Amygdala (tissue), 56 donors: ENCODE results near the gene CAPN9.
"Not testable (repeated sequence)": the region's sequence is repeated elsewhere in the genome, so short reads cannot be mapped to it uniquely, and the experiment has no call there.

Experiments used
- DNase-seq, 56 donors: peaks; one replicate each; lab custom pipeline; 2025; lab: John Stamatoyannopoulos, UW

The CAPN9 gene, protein sequence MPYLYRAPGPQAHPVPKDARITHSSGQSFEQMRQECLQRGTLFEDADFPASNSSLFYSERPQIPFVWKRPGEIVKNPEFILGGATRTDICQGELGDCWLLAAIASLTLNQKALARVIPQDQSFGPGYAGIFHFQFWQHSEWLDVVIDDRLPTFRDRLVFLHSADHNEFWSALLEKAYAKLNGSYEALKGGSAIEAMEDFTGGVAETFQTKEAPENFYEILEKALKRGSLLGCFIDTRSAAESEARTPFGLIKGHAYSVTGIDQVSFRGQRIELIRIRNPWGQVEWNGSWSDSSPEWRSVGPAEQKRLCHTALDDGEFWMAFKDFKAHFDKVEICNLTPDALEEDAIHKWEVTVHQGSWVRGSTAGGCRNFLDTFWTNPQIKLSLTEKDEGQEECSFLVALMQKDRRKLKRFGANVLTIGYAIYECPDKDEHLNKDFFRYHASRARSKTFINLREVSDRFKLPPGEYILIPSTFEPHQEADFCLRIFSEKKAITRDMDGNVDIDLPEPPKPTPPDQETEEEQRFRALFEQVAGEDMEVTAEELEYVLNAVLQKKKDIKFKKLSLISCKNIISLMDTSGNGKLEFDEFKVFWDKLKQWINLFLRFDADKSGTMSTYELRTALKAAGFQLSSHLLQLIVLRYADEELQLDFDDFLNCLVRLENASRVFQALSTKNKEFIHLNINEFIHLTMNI

DNA sequence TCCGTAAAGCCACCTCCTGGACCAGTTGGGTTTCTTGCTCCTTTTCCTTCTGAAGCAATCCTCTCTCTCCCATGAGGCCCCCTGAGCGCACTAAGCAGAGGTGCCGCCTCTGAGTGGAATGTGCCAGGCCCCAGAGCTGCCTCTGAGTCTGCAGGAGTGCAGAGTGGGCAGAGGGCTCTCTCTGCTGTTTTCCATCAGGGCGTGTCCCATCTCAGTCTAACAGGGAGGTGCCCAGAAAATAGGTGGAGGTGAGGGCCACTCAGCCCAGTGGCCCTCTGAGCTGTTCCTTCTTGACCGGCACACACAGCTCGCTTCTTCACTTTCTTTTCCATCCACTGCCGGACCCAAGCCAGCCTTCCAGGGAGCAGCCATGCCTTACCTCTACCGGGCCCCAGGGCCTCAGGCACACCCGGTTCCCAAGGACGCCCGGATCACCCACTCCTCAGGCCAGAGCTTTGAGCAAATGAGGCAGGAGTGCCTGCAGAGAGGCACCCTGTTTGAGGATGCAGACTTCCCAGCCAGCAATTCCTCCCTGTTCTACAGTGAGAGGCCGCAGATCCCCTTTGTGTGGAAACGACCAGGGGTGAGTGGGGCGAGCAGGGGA lies at the start of gene CAPN9:
CAPN9 (plus strand) TSS at position 262 of the 604 bp plus-strand sequence; CDS start at position 371, 109 bp downstream.
- no peak for DNase-seq

DNA sequence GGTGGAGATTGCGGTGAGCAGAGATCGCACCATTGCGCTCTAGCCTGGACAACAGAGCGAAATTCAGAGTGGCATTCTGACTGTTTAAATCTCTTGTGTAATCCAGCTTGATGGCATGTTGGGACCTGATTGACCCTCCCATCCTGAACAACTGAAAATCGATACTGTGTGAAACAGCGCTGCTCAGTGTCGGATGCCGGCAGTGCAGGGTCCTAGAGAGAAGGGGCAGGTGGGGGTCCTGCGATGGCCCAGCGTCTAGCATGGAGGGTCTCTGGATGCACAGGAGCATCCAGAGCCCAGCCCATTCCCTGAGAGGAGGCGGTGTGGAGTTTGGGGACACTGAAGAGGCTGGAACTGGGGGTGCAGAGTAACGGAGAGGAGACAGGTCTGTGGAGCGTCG lies 49.1 kb upstream of the CAPN9 start:
- DNase-seq = no peak

DNA sequence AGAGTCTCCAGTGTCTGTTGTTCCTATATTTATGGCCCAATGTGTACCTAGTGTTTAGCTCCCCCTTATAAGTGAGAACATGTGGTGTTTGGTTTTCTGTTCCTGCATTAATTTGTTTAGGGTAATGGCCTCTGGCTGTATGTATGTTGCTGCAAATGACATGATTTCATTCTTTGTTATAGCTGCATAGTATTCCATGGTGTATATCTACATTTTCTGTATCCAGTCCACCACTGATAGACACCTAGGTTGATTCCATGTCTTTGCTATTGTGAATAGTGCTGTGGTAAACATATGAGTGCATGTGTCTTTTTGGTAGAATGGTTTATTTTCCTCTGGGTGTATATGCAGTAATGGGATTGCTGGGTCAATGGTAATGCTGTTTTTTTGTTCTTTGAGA lies 48.2 kb upstream of the CAPN9 start:
- not testable (repeated sequence) for DNase-seq

DNA sequence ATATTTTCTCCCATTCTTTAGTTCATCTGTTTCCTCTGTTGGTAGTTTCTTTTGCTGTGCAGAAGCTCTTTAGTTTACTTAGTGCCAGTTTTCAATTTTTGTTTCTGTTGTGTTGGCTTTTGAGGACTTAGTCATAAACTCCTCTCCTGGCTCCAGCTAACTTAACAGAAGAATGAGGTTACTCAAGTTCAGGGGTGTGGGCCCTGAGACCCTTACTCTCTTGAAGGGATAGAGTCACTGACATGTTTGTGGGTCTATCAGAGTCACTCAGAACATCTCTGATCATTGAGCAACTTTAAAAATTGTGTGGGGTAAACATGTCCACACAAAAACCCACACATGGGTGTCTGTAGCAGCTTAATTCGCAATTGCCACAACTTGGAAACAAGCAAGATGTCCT lies 47.5 kb upstream of the CAPN9 start:
- DNase-seq = no peak

DNA sequence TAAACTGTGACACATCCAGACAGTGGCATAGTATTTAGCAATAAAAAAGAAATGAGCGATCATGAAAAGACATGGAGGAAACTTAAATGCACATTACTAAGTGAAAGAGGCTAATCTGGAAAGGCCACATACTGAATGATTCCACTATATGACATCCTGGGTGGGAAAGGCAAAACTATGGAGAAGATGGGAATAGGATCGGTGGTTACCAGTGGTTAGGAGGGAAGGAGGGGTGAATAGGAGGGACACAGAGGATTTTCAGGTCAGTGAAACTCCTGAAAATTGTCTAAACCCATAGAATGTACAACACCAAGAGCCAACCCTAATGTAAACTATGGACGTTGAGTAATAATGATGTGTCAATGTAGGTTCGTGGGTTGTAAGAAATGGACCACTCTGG lies 47.1 kb upstream of the CAPN9 start:
- DNase-seq = no peak

DNA sequence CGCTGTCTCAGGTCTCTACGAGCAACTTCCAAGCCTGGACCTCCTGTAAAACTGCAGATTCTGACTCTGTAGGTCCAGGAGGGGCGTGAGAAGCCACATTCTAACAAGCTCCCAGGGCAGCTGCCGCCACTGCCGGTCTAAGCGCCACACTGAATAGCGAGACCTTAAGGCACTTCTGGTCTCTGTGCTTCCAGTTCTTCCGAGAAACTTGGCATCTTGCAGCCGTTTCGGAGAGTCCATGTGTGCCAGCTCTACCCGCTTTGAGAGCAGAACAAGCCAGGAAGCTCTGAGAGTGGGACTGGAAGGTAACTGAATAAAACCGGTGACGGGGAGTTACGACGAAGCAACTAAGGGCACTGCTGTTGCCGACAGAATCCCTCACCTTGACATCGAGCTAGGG lies 45.8 kb upstream of the CAPN9 start:
- DNase-seq = peak in 20 of 56 donors; percentile 17 to 77 (median 38)

DNA sequence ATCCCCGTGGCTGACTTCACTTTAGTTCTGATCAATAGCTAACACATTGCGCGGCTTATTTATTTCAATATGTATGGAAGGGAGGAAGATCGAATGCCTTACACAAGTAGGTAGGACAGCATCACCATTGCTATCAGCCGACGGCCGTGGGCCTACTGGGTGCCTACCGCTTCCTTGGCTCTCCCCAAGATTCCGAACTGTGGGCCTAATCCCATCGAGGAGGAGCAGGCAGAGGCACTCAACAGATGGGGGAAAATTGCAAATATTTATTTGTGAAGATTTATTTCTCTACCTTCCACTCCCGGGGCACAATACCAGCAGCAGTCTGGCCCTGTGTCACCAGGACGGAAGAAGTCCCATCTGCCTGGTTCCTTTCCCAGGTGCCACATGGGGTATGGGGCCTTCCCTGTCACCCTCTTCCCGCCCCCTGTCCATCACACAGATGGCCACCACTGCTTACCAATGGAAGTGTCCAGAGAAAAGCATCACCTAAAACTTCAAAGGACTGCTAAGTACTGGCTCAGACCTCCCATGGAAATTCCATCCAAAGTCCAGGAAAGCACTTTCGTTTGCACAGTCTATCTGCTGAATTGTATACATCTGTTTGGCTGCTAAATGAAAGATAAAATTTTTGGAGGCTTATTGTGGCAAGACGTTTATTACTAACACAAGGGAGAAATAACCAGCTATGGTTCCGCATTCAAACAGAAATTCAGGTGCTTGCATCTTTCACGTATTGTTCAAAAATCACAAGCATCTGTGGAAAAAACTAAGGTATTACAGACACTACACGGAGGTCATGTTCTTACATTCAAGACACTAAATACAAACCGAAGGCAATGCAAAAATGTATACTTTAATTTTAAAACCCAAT lies 45.1 kb upstream of the CAPN9 start:
- DNase-seq = no peak

DNA sequence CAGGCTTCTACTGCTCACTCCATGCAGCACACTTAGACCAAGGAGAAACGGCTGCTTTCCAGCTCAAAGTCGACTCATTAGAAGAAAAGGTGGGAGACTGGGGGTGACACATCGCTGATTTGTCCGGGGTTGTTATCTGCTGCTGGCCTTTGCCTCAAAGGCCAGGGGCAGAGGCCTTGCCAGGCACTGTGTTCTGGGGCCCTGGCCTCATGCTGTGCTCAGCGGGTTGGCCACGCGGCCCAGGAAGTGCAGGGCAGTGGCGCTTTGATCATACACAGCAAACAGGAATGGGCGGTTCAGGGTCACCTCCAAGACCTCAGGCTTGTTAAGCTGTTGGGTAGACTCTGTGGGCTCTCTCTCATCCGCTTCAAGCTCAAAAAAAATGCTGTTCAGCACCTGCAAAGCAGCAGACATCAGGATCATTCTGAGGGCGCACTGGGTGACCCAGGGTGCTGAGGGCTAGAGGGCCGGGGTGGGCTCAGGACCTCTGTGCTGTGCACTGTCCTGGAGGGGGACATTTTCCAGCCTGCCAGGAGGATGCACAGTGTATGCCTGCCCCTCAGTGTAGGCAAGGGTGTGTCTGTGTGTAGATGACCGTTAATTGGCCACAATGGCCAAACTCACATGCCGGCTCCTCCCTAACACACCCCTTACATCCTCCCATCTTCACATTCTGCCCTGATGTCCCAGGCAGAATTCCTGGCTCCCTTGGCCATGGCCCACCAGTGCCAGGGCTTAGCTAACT lies 44.1 kb upstream of the CAPN9 start:
- DNase-seq = no peak

DNA sequence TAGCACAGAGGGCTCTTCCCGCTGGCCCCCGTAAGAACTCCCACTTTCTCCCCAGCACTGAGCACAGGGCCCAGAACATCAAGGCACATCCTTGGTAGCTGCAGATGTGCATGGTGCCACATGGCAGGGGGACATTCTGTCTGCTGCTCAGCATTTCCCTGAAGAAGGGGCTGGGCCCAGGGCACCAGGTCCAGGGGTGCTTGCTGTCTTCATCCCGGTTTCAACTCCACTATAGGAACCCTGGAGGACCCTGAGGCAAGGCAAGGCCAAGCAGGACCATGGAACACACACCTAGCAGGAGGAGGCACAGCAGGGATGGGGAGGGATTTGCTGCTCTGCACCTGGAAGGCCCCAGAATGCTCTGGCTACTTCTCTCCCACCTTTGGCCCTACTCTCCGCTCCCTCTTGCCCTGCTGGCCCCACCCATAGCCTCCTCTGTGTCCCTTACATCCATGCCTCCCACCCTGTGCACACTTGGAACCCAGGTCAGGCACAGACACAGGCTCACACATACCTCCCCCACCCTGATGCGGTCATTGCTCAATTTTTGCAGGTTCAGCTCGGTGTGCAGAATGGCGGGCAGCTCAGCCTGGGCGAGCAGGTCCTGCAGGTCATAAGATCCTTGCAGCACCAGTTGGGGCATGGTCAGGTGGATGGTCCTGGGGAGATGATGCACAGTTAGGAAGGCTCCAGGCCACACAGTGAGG lies 43.4 kb upstream of the CAPN9 start:
- DNase-seq = no peak

DNA sequence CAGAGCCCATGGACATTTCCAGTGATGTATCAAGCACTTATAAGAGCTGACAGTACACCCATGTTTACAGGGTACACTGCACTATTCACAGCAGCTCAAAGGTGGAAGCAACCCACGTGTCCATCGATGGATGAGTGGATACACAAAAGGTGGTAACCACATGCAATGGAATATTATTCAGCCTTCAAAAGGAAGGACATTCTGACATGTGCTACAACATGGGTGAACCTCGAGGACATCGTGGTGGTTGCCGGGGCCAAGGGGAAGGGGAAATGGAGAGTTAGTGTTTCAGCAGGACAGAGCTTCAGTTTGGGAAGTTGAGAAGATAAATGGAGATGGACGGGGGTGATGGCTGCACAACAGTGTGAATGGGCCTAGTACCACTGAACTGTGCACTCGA lies 42.4 kb upstream of the CAPN9 start:
- DNase-seq = no peak

DNA sequence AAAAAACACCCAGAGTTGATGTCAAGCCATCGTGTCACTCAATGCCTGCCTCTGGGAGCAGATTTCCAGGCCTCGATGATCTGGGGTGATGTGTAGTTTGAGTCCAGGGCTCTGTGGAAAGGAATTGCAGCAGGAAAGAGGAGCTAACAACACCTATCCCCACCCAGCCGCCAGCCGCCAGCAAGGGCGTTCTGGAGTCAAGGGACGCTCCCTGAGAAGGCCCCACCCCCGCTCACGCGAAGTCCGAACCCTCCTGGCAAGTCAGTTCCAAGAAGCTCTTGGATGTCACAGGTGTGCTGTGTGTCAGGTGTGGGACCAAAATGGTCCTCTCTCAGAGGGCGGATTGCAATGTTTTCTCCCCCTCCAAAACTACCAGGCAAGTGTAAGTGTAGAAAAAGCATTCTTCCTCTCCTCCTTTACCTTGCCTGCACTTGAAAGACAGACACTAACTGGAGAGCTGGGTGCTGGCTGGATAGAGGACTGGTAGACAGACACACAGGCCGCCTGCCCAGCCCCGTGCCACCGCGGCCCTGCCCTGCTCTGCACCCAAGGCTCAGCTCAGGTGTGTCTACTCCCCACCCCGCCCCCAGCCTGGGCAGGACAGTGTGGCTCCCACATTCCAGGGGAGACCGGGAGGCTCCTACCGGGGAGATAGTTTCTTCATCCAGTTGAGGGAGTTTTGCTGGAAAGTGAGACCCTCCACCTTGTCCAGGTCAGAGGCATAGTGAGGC lies 41.7 kb upstream of the CAPN9 start:
- DNase-seq = no peak

DNA sequence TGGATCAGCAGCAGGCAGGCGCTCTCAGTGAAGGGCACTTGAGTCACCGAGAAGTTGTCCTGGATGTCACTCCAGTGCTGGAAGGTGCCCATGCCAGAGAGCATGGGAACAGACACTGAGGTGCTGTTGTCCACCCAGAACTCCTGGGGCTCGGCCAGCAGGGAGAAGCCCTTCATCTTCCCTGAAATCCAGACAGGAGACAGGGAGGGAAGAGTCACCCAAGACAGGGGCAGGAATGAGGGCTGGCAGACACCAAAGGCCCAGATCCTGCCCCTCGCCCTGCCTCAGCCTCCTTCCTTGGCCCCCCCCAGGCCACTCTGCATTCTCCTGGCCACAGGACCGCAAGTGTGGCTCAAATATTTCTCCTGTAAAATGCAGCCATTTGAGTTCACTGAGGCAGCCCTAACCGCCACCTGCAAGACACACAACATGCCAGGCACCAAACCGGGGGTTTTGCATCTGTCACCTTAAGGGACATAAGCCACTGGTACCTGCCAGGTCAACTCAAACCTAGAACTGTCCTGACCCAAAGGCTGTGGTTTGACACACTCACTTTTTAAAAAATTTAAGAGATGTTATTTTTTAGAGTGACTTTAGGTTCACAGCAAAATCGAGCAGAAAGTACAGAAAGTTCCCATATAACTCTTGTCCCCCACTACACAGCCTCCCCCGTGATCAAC lies 41.0 kb upstream of the CAPN9 start:
- no peak for DNase-seq

DNA sequence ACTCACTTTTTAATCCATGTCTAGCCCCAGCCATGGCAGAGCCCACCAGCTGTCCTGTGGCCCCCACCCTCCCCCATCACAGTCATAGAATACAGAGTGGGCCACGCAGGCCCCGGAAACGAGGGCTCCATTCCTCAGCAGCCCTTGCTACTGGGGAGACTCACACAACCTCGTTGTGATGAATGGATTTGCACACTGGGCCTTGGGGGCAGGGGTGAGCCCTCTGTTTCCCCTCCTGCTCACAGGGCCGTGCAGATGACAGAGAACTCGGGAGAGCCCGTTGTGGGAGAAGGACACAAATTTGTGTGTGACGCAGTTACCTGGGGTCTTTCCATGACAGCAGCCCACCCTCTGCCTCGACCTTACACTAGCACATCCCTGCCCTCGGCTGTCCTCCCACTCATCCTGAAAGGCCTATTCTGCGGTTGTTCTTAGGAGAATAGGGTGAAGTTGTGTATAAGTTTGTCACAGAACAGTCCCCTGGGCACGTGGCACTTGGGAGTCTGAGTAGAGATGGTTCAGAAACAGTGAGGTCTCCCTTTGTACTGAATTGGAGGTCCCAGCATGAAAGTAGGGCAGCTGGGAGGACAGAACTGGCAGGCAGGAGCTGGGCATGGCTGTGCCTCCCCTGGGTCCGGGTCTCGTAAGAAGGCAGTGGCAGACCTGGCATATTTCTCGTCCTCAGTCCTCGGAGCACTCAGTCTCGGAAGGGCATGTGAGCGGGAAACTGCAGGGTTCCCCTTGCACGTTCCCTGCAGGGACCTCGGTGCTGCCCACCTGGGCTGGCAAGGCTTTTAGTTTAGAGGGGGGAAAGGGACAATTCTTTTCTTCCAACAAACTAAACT lies 40.1 kb upstream of the CAPN9 start:
- DNase-seq = peak in 1 of 56 donors; percentile 34

DNA sequence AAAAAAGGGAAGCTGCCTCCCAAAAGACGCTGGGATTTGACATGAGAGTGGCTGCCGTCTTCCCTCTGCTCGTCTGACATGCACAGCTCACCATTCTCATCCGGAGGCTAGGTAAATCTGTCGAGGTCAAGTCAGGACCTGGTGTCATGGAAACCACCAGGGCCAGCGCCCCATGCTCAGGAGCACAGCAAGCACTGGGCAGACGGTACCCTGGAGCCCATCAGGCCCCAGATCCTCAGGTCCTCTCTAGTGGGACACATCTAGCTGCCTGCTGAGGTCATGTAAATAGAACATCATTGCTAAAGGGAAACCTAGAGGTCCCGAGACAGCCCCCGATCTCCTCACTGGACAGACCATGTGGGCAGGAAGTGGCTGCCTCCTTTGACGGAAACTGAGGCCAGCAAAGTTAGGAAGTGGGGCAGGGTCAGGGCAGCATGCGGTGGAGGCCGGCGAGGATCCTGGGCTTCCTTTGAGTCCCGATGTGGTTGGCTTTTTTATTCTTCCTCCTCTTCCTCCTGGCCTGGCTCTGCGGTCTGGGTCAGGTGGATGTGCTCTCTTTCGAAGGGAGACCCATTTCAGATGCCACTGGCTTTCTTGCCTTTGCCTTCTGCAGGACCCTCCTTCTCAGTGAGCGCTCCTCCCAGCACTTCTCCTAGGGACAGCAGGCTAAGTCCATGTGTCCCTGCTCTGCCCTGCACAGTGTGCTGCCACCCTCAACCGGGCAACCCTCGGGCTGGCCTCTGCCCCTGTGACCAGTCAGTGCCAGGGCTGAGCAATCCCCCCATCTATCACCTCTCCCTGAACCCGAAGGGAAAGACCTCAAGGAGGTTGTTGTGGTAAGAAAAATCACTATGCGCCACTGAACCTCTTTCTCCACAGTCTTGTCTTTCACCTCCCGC lies 39.2 kb upstream of the CAPN9 start:
- DNase-seq = peak in 1 of 56 donors; percentile 51

DNA sequence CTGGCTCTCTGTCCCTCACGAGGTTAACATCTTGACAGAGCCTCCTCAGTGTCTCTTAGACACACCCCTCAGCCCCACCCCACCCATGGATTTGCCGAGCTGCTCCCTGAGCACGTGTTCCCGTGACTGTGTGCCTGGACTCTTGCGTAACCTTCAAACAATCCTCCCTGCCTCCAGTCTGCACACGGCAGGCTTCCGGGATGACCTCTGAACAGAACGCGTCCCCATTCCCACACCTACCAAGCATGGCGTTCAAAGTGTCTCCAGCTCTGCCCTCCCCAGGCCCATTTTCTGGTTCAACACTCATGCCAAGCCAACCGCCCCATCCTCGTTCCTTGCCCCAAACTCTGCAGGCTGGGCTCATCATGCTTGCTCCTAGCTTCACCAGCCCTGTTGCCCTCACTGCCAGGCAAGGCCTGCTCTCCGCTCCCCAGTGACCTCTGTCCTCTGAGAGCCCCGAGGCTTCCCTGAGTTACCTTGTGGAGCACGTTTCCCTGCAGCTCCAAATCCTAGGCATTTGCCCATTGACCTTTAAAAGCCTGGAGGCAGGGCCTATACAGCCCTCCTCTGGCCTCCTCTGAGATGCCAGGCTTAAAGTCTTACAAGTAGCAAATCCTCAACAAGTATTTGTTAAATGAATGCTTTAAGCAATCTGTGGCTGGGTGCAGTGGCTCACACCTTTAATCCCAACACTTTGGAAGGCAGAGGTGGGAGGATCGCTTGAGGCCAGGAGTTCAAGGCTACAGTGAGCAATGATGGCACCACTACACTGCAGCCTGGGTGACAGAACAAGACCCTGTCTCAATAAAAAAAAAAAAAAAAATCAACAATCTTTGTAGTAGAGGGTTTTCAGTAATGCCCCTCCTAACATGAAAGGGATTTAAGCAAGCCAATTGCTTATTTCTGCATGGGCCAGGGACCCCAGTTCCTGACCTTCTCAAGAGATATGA lies 38.3 kb upstream of the CAPN9 start:
- peak in 3 of 56 donors; percentile 27 to 51 (median 46) for DNase-seq
